Stomach (tissue), 4 donors: ENCODE measurements around the gene CREG1.

Experiments
- CTCF ChIP-seq, 7 experiments: fragments of 450-650 bp in 4 of 7; fragments of 200-600 bp in 3 of 7; sonication (generic) in 3 of 7; IDR thresholded peaks; one replicate each; pipeline ENCODE4 v1.5.1; 2016 to 2019; ENCODE audit warnings: antibody characterized with exemption in 7 of 7, control low read depth in 2 of 7, mild to moderate bottlenecking in 1 of 7
- POLR2A ChIP-seq, 4 donors: fragments of 450-650 bp; IDR thresholded peaks; one replicate each; pipeline ENCODE4 v1.6.1; 2016; ENCODE audit warnings: antibody characterized with exemption in 4 of 4, control low read depth in 2 of 4, mild to moderate bottlenecking in 1 of 4, moderate library complexity in 1 of 4

DNA sequence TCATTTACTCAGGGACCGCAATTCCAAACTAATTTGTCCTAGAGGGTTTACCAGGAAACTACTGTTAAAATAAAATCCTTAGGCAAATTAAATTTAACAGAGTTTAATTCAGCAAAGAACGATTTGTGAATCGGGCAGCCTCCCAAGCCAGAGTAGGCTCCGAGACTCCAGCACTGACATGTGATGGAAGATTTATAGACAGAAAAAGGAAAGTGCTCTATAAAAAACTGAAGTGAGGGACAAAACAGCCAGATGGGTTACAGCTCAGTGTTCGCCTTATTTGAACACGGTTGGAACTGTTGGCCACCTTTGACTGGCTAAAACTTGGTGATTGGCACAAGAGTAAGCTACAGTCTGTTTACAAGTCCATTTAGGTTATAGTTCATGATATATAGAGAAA lies 41.3 kb upstream of the CREG1 start:
- no peak for TF ChIP-seq POLR2A (IDR thresholded peaks at IDR 0.05)
- TF ChIP-seq CTCF (IDR thresholded peaks at IDR 0.05) = no peak
